Fibroblast of gingiva (primary cell): Measurements from ENCODE around the gene ASB10.

Experiments
- DNase-seq: peaks from one replicate; pipeline ENCODE4 v3.0.0-alpha.2; 2011; ENCODE audit warnings: low read depth

Gene ASB10

GRCh38 chr7:151135866-151136843 lies 50.9 kb downstream of the ASB10 start:
- DNase-seq: no peak

- no peak for DNase-seq
Observed at GRCh38 chr7:151135525-151135845, 51.6 kb downstream of the ASB10 start.

DNA sequence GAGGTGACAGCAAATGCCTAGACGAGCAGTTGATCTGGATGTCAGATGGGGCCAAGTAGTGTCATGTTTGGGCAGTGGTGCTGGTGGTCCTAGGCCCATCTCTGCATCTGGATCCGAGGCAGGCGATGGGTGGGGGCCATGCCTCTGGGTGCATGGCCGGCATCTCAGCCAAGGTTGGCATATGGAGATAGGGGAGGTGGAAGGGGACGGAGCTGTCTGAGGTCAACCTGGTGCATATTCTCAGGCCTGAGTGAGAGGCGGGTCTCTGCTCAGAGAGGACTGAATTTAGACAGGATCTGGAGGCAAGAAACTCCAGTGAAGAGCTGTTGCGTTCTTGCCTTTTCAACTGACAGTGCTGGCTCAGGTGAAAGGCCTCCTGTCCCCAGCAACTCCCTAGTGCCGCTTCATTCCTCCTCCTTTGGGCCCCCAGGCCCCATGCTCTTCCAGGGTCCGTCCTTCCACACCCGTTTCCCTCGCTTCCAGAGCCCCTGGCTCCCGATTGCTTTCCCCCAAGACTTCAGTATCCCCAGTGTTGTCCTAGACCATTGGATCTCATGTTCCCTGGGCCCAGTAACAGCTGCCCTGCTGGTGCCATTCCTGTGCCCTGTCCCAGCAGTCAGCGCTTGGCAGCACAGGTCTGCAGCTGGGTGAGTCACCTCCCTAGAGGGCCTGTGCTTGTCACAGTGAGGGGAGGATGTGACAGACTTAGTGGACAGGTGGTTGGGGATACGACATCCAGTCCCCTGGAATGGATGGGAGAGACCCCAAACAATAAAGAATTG lies 52.1 kb downstream of the ASB10 start:
- no peak for DNase-seq

DNA sequence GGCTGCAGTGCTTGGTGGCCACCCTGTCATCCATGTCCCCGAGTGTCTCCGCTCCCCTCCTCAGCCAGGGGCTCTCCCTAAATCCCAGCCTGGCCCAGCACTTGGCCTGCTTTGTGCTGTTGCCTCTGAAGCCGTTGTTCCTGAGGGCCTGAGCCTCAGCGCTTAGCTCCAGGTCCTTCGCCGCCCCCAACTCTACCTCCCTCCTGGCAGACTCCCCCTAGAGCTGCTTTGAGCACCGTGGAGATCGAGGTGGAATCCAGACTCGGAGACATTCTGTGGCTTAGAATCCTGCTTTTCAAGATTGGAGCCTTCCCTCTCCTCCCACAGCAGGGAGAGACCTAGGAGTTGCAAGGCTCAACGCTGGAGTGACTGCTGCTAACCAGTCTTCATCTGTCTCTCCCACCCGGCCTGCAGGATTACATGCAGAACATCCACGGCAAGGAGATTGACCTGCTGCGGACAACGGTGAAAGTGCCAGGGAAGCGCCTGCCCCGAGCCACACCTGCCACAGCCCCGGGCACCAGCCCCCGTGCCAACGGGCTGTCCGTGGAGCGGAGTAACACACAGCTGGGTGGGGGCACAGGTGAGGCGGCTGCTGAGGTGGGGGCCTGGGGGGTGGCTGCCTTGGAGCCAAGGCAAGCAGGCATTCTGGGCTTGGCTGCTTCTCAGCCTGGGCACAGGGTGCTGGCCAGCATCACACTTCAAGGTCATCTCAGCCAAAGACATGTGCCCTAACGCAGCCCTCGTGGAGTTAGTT lies 52.9 kb downstream of the ASB10 start:
- DNase-seq: no peak

DNA sequence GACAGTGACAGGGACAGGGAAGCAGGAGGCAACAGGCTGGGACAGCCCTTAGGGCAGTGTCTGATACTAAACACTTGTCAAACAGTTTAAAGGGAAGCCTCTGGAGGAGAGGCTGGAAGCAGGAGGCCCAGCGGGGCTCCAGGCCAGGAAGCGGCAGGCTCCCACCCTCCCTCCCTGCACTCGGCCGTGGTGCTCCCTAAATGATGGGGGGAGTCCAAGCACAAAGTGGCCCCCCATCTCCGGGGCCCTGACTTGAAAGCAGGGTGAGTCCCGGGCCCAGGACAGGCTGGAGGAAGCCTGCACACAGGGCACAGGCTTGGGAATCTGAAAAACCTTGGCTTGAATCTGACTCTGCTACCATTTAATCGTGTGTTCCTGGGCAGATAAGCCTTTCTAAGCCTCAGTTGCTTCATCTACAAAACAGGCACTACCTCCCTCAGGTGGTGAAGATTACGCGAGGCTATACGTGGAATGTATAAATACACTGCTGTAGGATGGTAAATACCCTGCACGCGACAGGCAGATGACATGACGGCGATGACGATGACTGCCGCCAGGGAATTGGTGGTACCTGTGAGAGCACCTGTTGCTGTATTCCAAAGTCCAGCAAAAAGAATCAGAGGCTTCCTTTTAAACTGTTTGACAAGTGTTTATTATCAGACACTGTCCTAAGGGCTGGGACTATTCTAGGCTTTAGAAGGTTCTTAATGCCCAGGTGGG lies 53.6 kb downstream of the ASB10 start:
- DNase-seq: no peak

GRCh38 chr7:151132461-151133205 lies 54.4 kb downstream of the ASB10 start:
- no peak for DNase-seq

DNA sequence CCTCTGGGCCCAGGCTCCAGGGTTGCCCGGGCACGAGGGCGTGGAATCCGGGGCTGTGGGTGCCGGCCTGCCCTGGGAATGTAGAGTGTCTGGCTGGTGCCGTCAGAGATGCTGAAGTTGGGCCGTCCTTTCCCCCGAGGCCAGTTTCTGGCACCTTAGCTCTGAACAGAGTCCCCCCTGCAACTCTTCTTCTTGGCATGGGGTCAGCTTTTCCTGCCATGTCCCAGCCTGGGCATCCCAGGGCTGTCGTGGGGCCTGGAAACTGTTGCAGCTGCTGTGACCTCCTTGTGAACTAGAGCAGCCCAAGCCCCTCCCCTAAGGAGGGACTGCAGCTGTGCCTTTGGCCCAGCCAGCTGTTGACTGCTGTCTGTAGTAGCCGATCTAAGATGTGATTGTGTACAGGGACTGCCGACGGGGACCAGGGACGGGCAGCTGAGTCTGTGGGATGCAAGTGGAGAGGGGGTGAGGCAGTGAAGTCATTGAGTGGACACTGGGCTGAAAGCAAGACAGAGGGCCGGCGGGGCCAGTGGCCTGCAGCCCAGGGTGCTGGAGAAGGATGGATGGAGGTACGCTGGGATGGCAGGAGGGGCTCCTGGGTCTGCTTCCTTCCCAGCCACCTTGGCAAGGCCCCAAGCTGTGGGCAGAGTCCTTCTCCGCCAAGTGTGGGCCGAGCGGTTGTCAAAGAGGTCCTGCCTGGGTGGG lies 55.3 kb downstream of the ASB10 start:
- no peak for DNase-seq

GRCh38 chr7:151131224-151131591 lies 55.8 kb downstream of the ASB10 start:
- DNase-seq: no peak

DNA sequence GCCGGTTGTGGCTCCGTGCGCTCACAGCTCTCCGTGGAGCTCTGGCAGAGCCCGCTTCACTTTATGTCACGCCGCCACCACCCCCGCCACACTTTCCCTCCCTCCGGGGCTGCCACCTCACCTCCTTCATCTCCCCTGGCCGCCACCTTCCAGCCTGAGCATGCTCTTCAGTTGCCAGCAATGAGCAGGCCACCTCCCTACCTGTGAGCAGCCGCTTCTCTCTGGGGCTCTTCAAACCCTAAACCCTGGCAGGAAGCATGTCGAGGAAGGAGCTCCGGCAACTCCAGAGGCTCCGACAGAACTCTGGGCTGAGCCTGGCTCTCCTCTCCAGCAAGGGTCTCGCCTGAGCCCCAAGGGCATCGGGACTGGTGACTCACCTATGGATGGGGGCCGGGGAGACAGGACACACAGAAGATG lies 56.3 kb downstream of the ASB10 start:
- no peak for DNase-seq

DNA sequence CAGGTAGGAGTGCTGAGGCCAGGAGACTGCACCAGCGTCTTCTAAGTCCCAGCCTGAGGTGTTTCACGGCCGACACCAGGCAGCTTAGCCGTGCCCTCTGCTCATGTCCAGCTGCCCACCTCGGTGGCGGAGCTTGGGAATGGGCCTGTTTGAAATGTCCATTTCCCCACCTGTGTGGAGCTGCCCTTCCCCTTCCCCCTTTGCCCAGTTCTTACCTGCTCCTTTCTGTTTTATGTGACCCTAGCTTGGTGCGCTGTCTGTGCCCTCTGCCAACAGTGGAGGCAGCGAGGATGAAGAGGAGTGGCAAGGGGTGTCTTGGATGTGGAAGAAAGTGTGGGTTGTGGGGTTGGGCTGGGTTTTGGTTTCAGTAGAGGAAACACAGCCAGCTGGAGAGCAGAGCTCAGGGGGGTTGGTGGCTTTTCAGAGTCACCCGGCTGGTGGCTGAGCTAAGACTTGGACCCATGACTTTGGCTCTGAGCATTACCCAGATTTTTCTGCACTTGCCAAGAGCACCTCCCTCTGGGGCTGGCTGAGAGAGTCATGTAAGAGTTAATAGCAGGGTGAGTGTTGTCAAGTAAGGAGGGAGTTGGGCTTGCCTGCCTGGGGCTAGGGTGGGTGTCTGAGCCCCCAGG lies 57.0 kb downstream of the ASB10 start:
- DNase-seq: no peak

DNA sequence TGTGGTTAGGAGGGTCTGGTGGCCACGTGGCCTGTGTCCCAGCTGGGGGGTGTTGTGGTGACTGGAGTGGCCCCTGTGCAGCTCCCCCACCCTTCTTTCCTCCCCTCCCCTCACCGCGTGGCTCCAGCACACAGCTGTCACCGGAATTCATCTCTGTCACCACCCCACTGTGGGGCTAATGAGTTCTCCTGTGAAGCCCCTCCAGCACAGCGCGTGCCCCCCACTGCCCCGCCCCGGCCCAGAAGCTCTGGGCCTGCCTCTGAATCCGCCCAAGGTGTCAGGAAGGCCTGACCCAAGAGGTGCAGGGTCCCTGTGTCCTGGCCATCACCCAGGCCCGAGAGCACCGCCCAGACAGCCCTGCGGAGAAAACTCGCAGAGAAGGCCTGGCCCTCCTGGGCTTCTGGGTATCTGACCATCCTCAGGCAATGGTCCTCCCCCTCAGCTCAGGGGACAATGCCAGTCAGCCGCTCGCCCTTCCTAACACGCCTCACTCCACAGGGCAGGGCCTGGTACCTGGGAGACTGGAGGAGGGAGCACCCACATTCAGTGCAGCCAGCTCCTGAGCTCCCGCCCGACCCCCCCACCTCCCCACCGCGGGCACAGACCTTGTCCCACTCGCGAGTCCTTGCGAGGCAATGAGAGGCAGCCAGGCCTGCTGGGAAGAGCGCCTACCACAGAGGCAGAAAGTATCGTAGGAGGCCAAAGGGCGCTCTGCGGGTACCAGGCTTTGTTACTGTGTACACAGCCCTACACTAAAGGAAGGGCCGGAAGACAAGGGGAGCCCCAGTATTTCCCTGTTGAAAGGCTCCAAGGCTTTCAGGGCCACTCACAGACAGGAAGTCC lies 57.7 kb downstream of the ASB10 start:
- DNase-seq: no peak

- DNase-seq: no peak
Observed at GRCh38 chr7:151128716-151129115, 58.3 kb downstream of the ASB10 start.

- no peak for DNase-seq
Observed at GRCh38 chr7:151128144-151128543, 58.9 kb downstream of the ASB10 start.

GRCh38 chr7:151126491-151127137 lies 60.4 kb downstream of the ASB10 start:
- no peak for DNase-seq

DNA sequence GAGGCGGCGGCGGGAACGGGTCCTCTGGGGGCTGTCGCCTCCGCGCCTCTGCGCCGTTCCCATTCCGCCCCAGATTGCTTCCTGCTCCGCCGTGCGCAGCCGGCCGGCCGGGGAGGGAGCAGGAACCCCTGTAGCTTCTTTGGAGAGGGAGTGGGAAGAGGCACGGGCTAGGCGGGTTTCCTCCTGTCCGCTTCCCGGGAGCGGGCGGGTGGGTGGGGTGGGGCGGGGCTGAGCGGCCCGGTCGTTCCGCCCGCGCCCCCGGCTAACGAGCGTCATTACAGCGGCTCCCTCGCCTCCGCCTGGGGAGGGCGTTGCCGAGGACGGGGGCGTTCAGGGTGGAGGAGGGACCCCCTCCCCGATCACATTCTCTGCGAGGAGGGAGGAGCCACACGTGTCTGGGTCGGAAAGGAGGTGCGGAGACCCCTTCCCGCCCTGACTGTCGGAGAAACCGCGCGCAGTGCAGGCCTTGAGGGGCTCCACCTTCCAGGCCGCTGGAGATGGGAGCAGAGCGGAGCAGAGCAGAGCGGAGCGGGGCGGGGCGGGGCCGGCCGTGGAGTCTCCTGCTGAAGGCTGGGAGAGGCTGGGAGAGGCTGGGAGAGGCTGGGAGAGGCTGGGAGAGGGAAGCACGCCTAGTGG lies 61.1 kb downstream of the ASB10 start:
- DNase-seq: no peak
